ENCODE measurements around the gene SULT1C2. TPM values are rescaled to one million over a fixed set of nuclear protein-coding genes. Genes with fewer than 3 reads are reported as not detected.
A peak's percentile ranks its signal among the peaks of the same experiment; 100 is the strongest.

SULT1C2 gene
- total and polyA plus RNA-seq, 7 experiments from 2014 or later = not detected

GRCh38 chr2:108257757-108258331, 30.9 kb upstream of the SULT1C2 start:
- Mint-ChIP-seq H3K27me3 (peaks cover 2 to 16% (median 7%) of the 10 kb centered on the region in 5 donors), H3K4me1 (no peaks in the 10 kb centered on the region), H3K9me3 (no peaks in the 10 kb centered on the region), H3K4me3 (no peak overlapping the region), H3K36me3 (no peaks in the 10 kb centered on the region), H3K27ac (no peak overlapping the region)
- intact Hi-C loops (cut with micrococcal nuclease) = no loop called here
- Histone ChIP-seq H3K27me3 (ENCODE audit: control insufficient read depth in 2 of 2, insufficient read depth in 2 of 2, low read length in 2 of 2) (no peaks in the 10 kb centered on the region), H3K4me3 (ENCODE audit: low read length) (no peak overlapping the region), H3K4me1 (ENCODE audit: control insufficient read depth in 2 of 2, insufficient read depth in 2 of 2, low read length in 2 of 2) (no peaks in the 10 kb centered on the region), H3K27ac (ENCODE audit: low read depth, low read length) (no peak overlapping the region), H3K36me3 (ENCODE audit: control insufficient read depth in 2 of 3, insufficient read depth in 3 of 3, low read length in 3 of 3) (no peaks in the 10 kb centered on the region), H3K9me3 (ENCODE audit: control insufficient read depth in 2 of 3, low read length in 3 of 3) (no peaks in the 10 kb centered on the region)
- ATAC-seq = no peak
- POLR2A ChIA-PET = no interaction called here
- CTCF ChIA-PET = no interaction called here
- no peak for DNase-seq

- Mint-ChIP-seq H3K4me1 (no peaks in the 10 kb centered on the region), H3K36me3 (no peaks in the 10 kb centered on the region), H3K27ac (no peak overlapping the region), H3K4me3 (no peak overlapping the region), H3K9me3 (no peaks in the 10 kb centered on the region), H3K27me3 (peaks cover 5 to 15% (median 6%) of the 10 kb centered on the region in 5 donors)
- CTCF ChIA-PET = no interaction called here
- Histone ChIP-seq H3K4me1 (ENCODE audit: control insufficient read depth in 2 of 2, insufficient read depth in 2 of 2, low read length in 2 of 2) (no peaks in the 10 kb centered on the region), H3K27me3 (ENCODE audit: control insufficient read depth in 2 of 2, insufficient read depth in 2 of 2, low read length in 2 of 2) (no peaks in the 10 kb centered on the region), H3K9me3 (ENCODE audit: control insufficient read depth in 2 of 3, low read length in 3 of 3) (no peaks in the 10 kb centered on the region), H3K4me3 (ENCODE audit: low read length) (no peak overlapping the region), H3K36me3 (ENCODE audit: control insufficient read depth in 2 of 3, insufficient read depth in 3 of 3, low read length in 3 of 3) (no peaks in the 10 kb centered on the region), H3K27ac (ENCODE audit: low read depth, low read length) (no peak overlapping the region)
- POLR2A ChIA-PET = no interaction called here
- no peak for ATAC-seq
- DNase-seq = no peak
- intact Hi-C loops (cut with micrococcal nuclease) = no loop called here
These were observed 27.9 kb upstream of the SULT1C2 start for GRCh38 chr2:108260773-108261172.

- H3K27me3 Mint-ChIP-seq = peaks cover 5 to 20% (median 6%) of the 10 kb centered on the region in 5 donors
- no peaks in the 10 kb centered on the region for H3K36me3 ChIP-seq (ENCODE audit: control insufficient read depth in 2 of 3, insufficient read depth in 3 of 3, low read length in 3 of 3)
- CTCF ChIA-PET = no interaction called here
- H3K4me3 Mint-ChIP-seq = no peak overlapping the region
- no peaks in the 10 kb centered on the region for H3K4me1 ChIP-seq (ENCODE audit: control insufficient read depth in 2 of 2, insufficient read depth in 2 of 2, low read length in 2 of 2)
- H3K36me3 Mint-ChIP-seq = no peaks in the 10 kb centered on the region
- no peaks in the 10 kb centered on the region for H3K4me1 Mint-ChIP-seq
- no peaks in the 10 kb centered on the region for H3K27me3 ChIP-seq (ENCODE audit: control insufficient read depth in 2 of 2, insufficient read depth in 2 of 2, low read length in 2 of 2)
- H3K4me3 ChIP-seq (ENCODE audit: low read length) = no peak overlapping the region
- intact Hi-C loops (cut with micrococcal nuclease) = no loop called here
- no peak for DNase-seq
- no peaks in the 10 kb centered on the region for H3K9me3 ChIP-seq (ENCODE audit: control insufficient read depth in 2 of 3, low read length in 3 of 3)
- no peaks in the 10 kb centered on the region for H3K9me3 Mint-ChIP-seq
- no peak overlapping the region for H3K27ac ChIP-seq (ENCODE audit: low read depth, low read length)
- no peak for ATAC-seq
- POLR2A ChIA-PET = no interaction called here
- no peak overlapping the region for H3K27ac Mint-ChIP-seq
These were observed 26.7 kb upstream of the SULT1C2 start for GRCh38 chr2:108262036-108262435.

- CTCF ChIA-PET = no interaction called here
- no peaks in the 10 kb centered on the region for H3K9me3 Mint-ChIP-seq
- Histone ChIP-seq H3K36me3 (ENCODE audit: control insufficient read depth in 2 of 3, insufficient read depth in 3 of 3, low read length in 3 of 3) (no peaks in the 10 kb centered on the region), H3K27ac (ENCODE audit: low read depth, low read length) (no peak overlapping the region), H3K4me3 (ENCODE audit: low read length) (no peak overlapping the region), H3K27me3 (ENCODE audit: control insufficient read depth in 2 of 2, insufficient read depth in 2 of 2, low read length in 2 of 2) (no peaks in the 10 kb centered on the region), H3K4me1 (ENCODE audit: control insufficient read depth in 2 of 2, insufficient read depth in 2 of 2, low read length in 2 of 2) (no peaks in the 10 kb centered on the region), H3K9me3 (ENCODE audit: control insufficient read depth in 2 of 3, low read length in 3 of 3) (no peaks in the 10 kb centered on the region)
- H3K27me3 Mint-ChIP-seq = peaks cover 5 to 32% (median 6%) of the 10 kb centered on the region in 5 donors
- H3K4me3 Mint-ChIP-seq = no peak overlapping the region
- H3K36me3 Mint-ChIP-seq = no peaks in the 10 kb centered on the region
- H3K4me1 Mint-ChIP-seq = no peaks in the 10 kb centered on the region
- POLR2A ChIA-PET = no interaction called here
- no peak overlapping the region for H3K27ac Mint-ChIP-seq
- no peak for DNase-seq
- ATAC-seq = no peak
- intact Hi-C loops (cut with micrococcal nuclease) = no loop called here
These were observed 25.3 kb upstream of the SULT1C2 start for GRCh38 chr2:108263401-108263800.

- H3K27me3 ChIP-seq (ENCODE audit: control insufficient read depth in 2 of 2, insufficient read depth in 2 of 2, low read length in 2 of 2) = no peaks in the 10 kb centered on the region
- Mint-ChIP-seq H3K27me3 (peaks cover 3 to 43% (median 5%) of the 10 kb centered on the region in 5 donors), H3K4me1 (no peaks in the 10 kb centered on the region), H3K27ac (no peak overlapping the region), H3K9me3 (no peaks in the 10 kb centered on the region), H3K36me3 (no peaks in the 10 kb centered on the region), H3K4me3 (no peak overlapping the region)
- intact Hi-C loops (cut with micrococcal nuclease) = no loop called here
- ATAC-seq (no peak), DNase-seq (no peak)
- POLR2A ChIA-PET = no interaction called here
- no peak overlapping the region for H3K4me3 ChIP-seq (ENCODE audit: low read length)
- H3K9me3 ChIP-seq (ENCODE audit: control insufficient read depth in 2 of 3, low read length in 3 of 3) = no peaks in the 10 kb centered on the region
- H3K36me3 ChIP-seq (ENCODE audit: control insufficient read depth in 2 of 3, insufficient read depth in 3 of 3, low read length in 3 of 3) = no peaks in the 10 kb centered on the region
- no peak overlapping the region for H3K27ac ChIP-seq (ENCODE audit: low read depth, low read length)
- CTCF ChIA-PET = no interaction called here
- no peaks in the 10 kb centered on the region for H3K4me1 ChIP-seq (ENCODE audit: control insufficient read depth in 2 of 2, insufficient read depth in 2 of 2, low read length in 2 of 2)
These were observed 22.5 kb upstream of the SULT1C2 start for GRCh38 chr2:108266218-108266617.

GRCh38 chr2:108267101-108267500, 21.6 kb upstream of the SULT1C2 start:
- intact Hi-C loops (cut with micrococcal nuclease) = no loop called here
- no peaks in the 10 kb centered on the region for H3K9me3 ChIP-seq (ENCODE audit: control insufficient read depth in 2 of 3, low read length in 3 of 3)
- ATAC-seq = peak; percentile 28

GRCh38 chr2:108268001-108268400, 20.7 kb upstream of the SULT1C2 start:
- ATAC-seq = no peak
- Histone ChIP-seq H3K9me3 (ENCODE audit: control insufficient read depth in 2 of 3, low read length in 3 of 3) (no peaks in the 10 kb centered on the region), H3K36me3 (ENCODE audit: control insufficient read depth in 2 of 3, insufficient read depth in 3 of 3, low read length in 3 of 3) (no peaks in the 10 kb centered on the region), H3K4me3 (ENCODE audit: low read length) (no peak overlapping the region), H3K27ac (ENCODE audit: low read depth, low read length) (no peak overlapping the region), H3K4me1 (ENCODE audit: control insufficient read depth in 2 of 2, insufficient read depth in 2 of 2, low read length in 2 of 2) (no peaks in the 10 kb centered on the region), H3K27me3 (ENCODE audit: control insufficient read depth in 2 of 2, insufficient read depth in 2 of 2, low read length in 2 of 2) (no peaks in the 10 kb centered on the region)
- peaks cover 0 to 46% (median 5%) of the 10 kb centered on the region in 5 donors for H3K27me3 Mint-ChIP-seq
- no peaks in the 10 kb centered on the region for H3K4me1 Mint-ChIP-seq
- no peak for DNase-seq
- ChIA-PET POLR2A (no interaction called here), CTCF (no interaction called here)
- intact Hi-C loops (cut with micrococcal nuclease) = no loop called here
- H3K4me3 Mint-ChIP-seq = no peak overlapping the region
- H3K9me3 Mint-ChIP-seq = no peaks in the 10 kb centered on the region
- no peaks in the 10 kb centered on the region for H3K36me3 Mint-ChIP-seq
- no peak overlapping the region for H3K27ac Mint-ChIP-seq

More at GRCh38 chr2:108267101-108267500, 21.6 kb upstream of the SULT1C2 start:
- Mint-ChIP-seq H3K27ac (no peak overlapping the region), H3K9me3 (no peaks in the 10 kb centered on the region), H3K27me3 (peaks cover 0 to 46% (median 5%) of the 10 kb centered on the region in 5 donors), H3K4me3 (no peak overlapping the region), H3K4me1 (no peaks in the 10 kb centered on the region), H3K36me3 (no peaks in the 10 kb centered on the region)
- ChIA-PET CTCF (no interaction called here), POLR2A (no interaction called here)
- no peaks in the 10 kb centered on the region for H3K4me1 ChIP-seq (ENCODE audit: control insufficient read depth in 2 of 2, insufficient read depth in 2 of 2, low read length in 2 of 2)
- no peaks in the 10 kb centered on the region for H3K27me3 ChIP-seq (ENCODE audit: control insufficient read depth in 2 of 2, insufficient read depth in 2 of 2, low read length in 2 of 2)
- H3K27ac ChIP-seq (ENCODE audit: low read depth, low read length) = no peak overlapping the region
- no peaks in the 10 kb centered on the region for H3K36me3 ChIP-seq (ENCODE audit: control insufficient read depth in 2 of 3, insufficient read depth in 3 of 3, low read length in 3 of 3)
- DNase-seq = no peak
- no peak overlapping the region for H3K4me3 ChIP-seq (ENCODE audit: low read length)
